GM19438 (cell line): ENCODE results near the gene LRRC7.

Experiments used
- ATAC-seq: cut with Tn5 transposase; IDR thresholded peaks from one replicate; pipeline ENCODE4 v1.9.1; 2021; ENCODE audit warnings: low read depth; ENCODE audit not compliant: unreplicated experiment

Gene LRRC7

GRCh38 chr1:69585666-69586065 is 17.9 kb downstream of the LRRC7 start:
- ATAC-seq = no peak

- ATAC-seq = no peak
Observed at GRCh38 chr1:69587391-69587790, 19.7 kb downstream of the LRRC7 start.

- ATAC-seq = no peak
Observed at GRCh38 chr1:69589799-69590198, 22.1 kb downstream of the LRRC7 start.

GRCh38 chr1:69592341-69592740 is 24.6 kb downstream of the LRRC7 start:
- ATAC-seq = no peak

GRCh38 chr1:69595486-69595885 is 27.8 kb downstream of the LRRC7 start:
- ATAC-seq = no peak

GRCh38 chr1:69611316-69611715 is 43.6 kb downstream of the LRRC7 start:
- no peak for ATAC-seq

DNA sequence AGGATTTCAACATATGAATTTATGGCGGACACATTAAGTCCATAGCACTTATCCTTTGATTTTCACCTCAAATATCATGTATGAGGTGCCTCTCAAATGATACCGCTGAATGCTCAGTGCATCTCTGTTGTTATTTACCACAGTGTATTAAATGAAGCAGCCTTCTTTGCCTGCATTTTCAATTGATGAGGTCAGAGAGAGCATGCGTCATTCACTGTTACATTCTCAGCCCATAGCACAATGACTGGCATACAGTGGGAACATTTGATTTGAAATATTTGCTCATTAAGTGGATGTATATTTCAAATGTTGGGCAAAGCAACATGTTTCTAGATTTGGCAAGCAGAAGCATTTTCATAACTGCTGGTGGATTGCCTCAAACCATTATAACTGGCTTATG is 45.7 kb downstream of the LRRC7 start:
- no peak for ATAC-seq

DNA sequence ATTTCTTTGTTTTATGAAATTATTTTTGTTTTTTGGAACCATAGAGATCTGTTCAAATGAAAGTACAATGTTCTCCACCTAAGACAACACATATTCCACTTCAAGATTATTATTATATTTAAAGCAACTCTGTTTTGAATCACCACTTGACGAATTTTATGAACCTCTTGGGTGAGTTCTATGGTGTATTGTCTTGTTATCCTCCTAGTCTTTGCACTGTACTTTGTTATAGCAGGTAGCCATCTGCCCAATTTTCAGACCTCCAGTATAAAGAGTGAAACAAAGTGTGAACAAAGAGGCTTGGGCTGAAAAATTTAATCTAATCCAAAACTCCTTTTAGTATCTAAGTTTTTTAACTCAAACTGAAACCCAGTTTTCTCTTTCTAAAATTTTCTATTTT is 71.0 kb downstream of the LRRC7 start:
- no peak for ATAC-seq

DNA sequence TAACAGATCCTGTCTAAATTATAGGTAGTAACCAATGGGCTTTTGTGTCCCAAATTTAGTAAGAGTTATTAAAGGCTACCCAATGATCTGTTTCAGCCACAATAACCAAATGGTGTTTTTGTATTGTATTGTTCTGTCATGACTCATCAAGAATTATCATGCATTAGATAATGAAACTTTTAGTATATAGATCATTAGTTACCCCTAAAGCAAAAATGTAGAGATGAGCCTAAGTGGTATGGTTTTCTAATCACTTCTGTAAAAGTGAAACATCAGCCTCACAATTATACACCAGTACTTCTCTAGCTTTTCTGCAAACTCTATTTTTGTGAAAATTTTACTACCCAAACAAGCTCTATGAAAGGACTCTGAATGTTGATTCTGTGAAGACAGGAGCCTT is 71.4 kb downstream of the LRRC7 start:
- ATAC-seq = no peak

DNA sequence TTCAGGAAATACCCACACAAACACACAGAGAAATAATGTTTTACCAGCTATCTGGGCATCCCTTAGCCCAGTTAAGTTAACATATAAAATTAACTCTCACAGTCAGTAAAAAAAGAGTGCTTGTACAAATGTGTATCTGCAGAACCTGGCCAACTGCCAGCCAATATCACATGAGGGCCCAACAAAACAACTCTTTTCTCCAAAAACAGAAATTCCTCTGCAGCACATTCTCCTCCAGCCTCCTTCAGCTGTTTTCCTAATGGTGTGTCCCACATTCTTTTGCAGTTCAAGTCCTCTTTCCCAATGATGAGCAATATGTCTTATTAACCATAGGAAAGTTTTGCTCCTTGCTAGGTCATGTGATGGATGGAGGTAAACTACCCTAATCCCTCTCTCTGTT is 75.5 kb downstream of the LRRC7 start:
- ATAC-seq = no peak

DNA sequence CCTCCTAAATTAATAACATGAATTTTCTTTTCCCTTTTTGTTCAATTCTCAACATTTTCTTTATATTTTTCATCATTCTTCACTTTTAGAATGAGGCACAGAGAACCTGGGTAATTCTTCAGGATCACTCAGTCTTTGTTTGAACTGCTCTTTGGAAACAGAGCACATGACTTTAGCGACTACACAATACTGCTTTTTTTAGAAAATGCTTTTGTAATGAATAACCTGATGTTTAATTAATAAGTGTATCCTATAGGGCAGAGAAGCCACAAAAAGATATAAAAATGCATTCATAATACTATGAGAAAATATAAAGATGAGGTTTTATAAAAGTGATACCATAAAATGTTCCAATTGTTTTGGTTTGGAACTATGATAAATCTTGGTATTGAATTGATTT is 77.8 kb downstream of the LRRC7 start:
- no peak for ATAC-seq

- ATAC-seq = no peak
Observed at GRCh38 chr1:69648486-69648885, 80.8 kb downstream of the LRRC7 start.

GRCh38 chr1:69649383-69649990 is 81.8 kb downstream of the LRRC7 start:
- no peak for ATAC-seq

GRCh38 chr1:69650779-69651178 is 83.1 kb downstream of the LRRC7 start:
- ATAC-seq = no peak

DNA sequence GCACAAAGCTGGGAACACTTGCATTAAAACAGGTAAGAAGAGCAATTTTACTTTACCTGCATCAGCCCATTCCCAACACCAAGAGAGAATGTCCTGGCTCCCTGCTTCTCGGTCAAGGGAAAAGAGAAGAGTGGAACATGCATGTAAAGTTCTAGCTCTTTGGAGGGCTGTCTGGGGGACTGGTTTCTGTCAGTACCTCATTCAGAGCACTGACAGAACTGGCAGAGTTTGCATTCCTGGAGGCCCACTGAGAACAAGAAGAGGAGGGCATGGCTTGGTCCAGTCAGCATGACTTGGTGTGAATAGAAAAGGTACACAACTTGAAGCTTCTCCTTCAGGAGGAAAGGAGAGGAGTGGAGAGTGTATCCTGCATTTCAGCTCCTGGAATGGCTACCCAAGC is 83.9 kb downstream of the LRRC7 start:
- no peak for ATAC-seq

DNA sequence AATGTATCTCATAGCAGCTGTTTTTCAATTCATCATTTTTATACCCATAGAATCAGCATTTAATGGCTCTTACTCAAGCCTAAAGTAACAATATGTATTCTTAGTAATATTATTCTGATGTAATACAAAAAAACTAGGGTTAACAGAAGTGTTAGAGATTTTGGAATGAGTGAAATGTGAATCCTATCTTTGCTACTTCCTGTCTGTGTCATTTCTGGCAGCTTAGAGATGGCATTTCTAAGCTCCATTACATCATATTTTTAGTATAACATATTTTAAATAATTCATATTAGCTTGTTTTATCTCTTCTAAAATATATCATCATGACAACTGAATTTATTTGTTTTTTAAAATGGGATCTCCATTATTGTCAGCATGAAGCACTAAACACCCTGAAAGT is 90.2 kb downstream of the LRRC7 start:
- ATAC-seq = no peak

- ATAC-seq = no peak
Observed at GRCh38 chr1:69661686-69662085, 94.0 kb downstream of the LRRC7 start.

DNA sequence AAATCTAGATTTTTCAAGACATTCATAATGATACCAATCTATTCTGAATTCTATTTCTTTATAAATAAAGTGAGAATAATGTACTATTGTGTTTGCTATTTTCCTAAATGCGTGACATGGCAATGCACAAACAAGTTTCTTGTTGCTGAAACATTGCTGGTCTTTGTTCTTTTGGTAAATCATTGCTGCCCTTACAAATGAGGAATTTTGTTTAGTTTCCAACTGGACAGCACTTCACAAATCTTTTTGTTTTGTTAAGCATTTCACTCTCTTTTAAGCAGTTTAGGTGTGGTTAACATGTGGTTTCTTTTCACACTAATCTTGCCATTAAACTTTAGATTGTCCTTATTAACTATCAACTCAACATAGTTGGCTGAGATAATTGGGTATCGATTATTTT is 94.6 kb downstream of the LRRC7 start:
- ATAC-seq = no peak

GRCh38 chr1:69671363-69672010 is 103.8 kb downstream of the LRRC7 start:
- no peak for ATAC-seq

- ATAC-seq = no peak
Observed at GRCh38 chr1:69673321-69673720, 105.6 kb downstream of the LRRC7 start.

DNA sequence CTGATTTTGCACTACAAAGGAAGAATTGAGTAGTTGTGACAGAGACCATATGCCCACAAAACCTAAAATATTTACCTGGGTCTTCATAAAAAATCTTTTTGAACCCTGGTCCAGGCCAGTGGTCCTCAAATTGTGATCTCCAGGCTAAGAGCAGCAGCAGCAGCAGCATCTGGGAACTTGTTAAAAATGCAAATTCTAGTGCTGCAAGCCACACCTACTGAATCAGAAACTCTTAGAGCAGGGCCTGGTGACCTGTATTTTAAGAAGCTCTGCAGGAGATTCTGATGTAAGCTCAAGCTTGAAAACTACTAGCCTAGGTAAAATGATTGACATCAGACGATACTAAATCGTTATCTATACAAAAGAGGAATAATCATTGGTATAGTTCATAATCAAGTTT is 112.2 kb downstream of the LRRC7 start:
- no peak for ATAC-seq

DNA sequence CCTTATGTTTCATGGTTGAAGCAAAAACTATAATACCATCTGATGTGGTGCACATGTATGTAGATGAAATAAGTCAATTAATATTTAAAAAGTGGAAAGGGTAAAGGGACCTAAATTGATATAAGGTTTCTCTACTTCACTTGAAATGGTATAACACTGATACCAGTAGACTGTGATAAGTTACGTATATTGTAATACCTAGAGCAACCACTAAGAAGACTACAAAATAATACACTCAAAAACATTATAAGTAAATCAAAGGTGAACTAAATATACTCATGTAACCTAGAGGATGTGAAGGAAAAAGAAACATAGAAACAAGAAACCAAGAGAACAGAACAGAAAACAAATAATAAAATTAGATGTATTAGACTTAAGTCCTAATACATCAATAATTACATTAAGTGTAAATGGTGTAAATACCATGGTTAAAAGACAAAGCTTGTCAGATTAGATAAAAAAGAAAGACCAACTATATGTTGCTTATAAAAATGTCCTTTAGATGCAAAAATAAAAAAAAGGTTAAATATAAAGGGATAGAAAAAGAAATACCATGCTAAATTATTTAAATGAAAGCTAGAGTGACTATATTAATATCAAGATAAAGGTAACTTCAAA is 118.8 kb downstream of the LRRC7 start:
- no peak for ATAC-seq
